AG10803 (cell line): ENCODE data around the gene ERICH6B.

Experiments
- DNase-seq: peaks from one replicate; pipeline ENCODE4 v3.0.0; 2010; ENCODE audit warnings: low read depth
- H3K4me3 ChIP-seq: 2 replicates; pipeline ENCODE4 v1.5.1; 2011; ENCODE audit warnings: mild to moderate bottlenecking, low read length, control low read depth
- TF ChIP-seq, protein P1 (sequence below): conservative IDR thresholded peaks from 2 replicates; pipeline ENCODE4 v1.5.1; 2011; ENCODE audit warnings: mild to moderate bottlenecking, low read length, control low read depth, inconsistent platforms

The ERICH6B gene

DNA sequence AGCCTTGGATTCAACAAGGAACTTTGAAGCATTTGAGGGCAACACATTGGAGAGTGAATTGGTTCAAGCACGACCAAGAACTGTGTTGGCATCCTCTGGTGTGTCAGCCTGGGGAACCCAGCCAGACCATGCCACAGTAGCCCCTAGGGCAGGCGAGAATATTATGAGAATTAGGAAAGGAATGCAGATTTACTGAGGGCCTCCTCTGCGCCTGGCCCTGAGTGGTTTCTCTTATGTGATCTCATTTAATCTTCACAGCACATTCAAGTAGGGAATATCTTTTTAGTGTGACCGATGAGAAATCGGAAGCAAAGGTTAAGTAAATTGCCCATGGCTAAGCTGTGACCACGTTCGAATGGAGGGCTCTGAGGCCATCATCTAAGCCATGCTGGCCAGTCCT is 15.3 kb upstream of the ERICH6B start:
- TF ChIP-seq, protein P1, sequence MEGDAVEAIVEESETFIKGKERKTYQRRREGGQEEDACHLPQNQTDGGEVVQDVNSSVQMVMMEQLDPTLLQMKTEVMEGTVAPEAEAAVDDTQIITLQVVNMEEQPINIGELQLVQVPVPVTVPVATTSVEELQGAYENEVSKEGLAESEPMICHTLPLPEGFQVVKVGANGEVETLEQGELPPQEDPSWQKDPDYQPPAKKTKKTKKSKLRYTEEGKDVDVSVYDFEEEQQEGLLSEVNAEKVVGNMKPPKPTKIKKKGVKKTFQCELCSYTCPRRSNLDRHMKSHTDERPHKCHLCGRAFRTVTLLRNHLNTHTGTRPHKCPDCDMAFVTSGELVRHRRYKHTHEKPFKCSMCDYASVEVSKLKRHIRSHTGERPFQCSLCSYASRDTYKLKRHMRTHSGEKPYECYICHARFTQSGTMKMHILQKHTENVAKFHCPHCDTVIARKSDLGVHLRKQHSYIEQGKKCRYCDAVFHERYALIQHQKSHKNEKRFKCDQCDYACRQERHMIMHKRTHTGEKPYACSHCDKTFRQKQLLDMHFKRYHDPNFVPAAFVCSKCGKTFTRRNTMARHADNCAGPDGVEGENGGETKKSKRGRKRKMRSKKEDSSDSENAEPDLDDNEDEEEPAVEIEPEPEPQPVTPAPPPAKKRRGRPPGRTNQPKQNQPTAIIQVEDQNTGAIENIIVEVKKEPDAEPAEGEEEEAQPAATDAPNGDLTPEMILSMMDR = no peak
- no peak for DNase-seq
- H3K4me3 ChIP-seq = no peak overlapping the region

DNA sequence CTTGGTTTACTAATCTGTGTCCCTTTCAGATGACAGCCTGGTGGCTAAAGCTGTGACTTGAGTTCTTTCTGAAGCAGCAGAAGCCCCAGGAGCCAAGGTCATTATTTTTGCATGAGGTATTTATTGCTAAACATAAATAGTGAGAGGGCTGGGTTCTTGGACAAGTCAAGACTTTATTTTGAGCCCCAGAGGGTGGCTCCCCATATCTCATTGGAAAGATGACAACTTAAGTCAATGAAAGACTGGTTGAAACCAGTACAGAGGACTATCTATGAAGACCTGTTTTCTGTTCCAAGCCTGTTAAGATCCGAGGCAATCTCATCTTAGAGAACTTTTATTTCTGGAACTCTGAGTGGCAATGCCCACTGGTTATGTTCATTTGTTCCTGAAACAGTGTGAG is 14.4 kb upstream of the ERICH6B start:
- TF ChIP-seq, protein P1 = no peak
- no peak for DNase-seq
- no peak overlapping the region for H3K4me3 ChIP-seq

DNA sequence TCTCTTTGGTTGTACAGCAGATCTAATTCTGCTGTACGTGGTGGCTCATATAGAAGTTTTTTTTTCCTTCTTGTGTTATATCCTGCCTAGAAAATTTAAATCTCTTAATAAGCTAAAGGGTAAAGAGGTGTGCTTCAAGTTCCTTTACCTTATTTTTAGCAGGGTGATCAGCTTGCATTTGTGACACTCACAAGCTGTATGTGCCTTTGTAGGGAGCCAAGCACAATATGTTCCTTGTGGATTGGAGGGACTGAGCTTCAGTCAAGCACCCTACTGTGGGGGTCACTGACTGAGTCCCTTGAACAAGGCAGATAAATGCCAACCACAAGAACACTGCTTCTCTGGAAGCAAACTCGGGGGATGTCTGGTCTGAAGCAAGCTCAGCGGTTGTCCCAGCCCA is 12.6 kb upstream of the ERICH6B start:
- H3K4me3 ChIP-seq = no peak overlapping the region
- no peak for DNase-seq
- TF ChIP-seq, protein P1 = no peak

DNA sequence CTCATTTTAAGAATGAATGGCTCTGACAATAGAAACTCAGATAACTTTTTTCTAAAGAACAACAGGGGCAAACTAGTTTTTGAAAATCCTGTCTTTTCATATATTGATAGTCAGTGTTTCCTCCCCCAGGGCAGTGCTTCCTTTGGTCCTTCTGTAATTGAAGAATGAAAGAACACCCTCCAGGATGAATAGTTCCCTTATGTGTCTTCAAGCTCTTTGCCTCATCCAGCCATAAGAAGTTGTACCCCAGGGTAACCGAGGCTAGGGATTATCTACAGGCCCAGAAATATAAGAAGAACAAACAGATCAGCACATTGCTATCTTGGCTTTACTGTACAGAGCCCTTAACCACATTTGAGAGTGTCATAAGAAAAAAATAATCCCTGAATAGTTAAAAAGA is 12.1 kb upstream of the ERICH6B start:
- no peak for DNase-seq

DNA sequence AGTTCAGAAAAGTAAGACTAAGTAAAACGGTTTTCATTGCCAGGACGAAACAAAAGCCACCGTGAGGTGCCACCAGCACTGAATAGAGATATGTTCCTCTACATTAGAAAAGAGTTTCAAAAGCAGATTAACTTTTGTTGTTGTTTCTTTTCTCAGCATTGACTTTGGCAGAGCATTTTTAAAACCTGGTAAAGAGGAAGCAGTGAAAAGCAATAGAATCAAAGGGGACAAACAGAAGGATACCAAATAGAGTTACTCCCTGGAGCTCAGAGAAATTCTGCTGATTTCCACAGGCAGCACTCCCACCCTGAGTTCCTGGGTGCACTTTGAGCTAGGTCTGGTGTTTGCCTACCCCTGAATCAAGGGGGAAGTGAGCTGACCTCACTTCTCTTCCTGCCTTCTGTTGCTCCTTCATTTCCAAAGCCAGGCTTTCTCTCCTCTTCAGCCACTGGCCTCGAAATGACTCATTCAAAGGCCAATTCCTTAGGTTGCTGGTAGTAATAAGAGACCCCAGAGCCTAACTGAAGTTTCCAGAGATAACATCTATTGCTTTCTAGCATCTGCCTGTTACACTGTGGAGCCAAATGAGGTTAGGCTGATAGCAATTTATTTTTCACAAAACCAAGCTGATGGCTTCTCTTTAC is 11.3 kb upstream of the ERICH6B start:
- no peak overlapping the region for H3K4me3 ChIP-seq
- TF ChIP-seq, protein P1 = no peak
- no peak for DNase-seq

More for the DNA sequence above, 12.1 kb upstream of the ERICH6B start:
- TF ChIP-seq, protein P1 = no peak
- no peak overlapping the region for H3K4me3 ChIP-seq

DNA sequence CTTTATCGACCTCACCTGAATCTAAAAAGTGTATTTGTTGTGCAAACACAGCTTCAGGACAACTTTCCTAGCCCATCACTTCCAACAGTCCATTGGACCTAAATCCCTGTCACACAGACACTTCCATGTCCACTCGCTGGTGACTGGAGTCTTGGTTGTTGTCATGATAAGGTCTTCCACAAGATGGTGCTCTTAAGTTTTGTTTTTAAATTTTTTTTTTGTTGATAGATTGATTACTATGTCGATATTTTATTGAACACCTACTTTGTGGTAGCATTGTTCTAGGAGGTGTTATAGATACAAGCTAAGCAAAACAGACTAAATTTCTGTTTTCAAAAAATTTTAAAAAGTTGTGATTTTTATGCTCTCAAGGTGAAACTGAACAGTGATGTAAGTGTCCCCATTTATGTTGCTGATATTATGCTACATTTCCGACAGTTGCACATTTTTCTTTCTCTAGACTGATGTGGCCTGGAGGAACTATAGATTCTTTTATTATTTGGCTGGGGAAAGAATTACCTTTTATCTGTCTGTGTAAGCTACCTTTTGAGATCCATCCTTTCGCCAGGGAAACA is 8.1 kb upstream of the ERICH6B start:
- DNase-seq = peak; percentile 16
- H3K4me3 ChIP-seq = no peak overlapping the region
- TF ChIP-seq, protein P1 = peak; percentile 58

DNA sequence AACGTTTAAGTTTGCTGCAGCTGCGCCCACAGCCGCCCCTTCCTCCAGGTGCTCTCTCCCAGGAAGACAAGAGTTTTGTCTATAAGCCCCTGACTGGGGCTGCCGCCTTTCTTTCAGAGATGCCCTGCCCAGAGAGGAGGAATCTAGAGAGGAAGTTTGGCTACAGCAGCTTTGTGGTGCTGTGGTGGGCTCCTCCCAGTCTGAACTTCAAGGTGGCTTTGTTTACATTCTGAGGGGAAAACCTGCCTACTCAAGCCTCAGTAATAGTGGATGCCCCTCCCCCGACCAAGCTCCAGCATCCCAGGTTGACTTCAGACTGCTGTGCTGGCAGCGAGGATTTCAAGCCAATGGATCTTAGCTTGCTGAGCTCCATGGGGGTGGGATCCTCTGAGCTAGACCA is 6.4 kb upstream of the ERICH6B start:
- DNase-seq = no peak
- TF ChIP-seq, protein P1 = no peak
- H3K4me3 ChIP-seq = no peak overlapping the region
